GM18951 (cell line): ENCODE measurements around the gene LDLRAD4.

Source experiments
- POLR2A ChIP-seq: IDR thresholded peaks from 4 replicates; pipeline ENCODE4 v1.6.1; 2011; ENCODE audit warnings: mild to moderate bottlenecking; ENCODE audit not compliant: insufficient read length, insufficient read depth; ENCODE audit errors: extremely low read depth
- in situ Hi-C: fragments of 300-500 bp; cut with MboI; formaldehyde crosslinking; loops from one replicate; pipeline ENCODE4 v1.12.0; 2022; ENCODE audit warnings: low sequenced_read_pairs, mixed read lengths, inconsistent platforms; ENCODE audit not compliant: unreplicated experiment

LDLRAD4 gene

GRCh38 chr18:13621886-13622619, 403.5 kb downstream of the LDLRAD4 start:
- in situ Hi-C loops: no loop called here
- TF ChIP-seq POLR2A: no peak

DNA sequence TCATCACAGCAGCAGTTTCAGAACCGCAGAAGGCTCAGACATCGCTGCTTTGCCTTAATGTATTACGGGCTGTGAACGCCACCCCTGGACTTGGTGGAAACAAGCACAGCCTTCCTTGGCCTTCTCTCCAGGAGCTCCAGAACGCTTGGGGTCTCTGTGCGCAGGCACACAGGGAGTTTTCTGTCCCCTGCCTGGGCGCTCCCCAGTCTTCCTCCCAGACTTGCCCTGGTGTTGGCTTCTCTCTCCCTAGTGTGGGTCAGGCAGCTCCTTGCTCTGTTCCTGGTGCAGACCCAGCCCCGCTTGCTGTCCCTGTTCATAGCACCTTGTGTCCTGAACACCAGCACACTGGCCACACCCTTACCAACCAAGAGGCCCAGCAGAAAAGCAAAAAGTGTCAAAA, 404.2 kb downstream of the LDLRAD4 start:
- no peak for TF ChIP-seq POLR2A
- in situ Hi-C loops: no loop called here

DNA sequence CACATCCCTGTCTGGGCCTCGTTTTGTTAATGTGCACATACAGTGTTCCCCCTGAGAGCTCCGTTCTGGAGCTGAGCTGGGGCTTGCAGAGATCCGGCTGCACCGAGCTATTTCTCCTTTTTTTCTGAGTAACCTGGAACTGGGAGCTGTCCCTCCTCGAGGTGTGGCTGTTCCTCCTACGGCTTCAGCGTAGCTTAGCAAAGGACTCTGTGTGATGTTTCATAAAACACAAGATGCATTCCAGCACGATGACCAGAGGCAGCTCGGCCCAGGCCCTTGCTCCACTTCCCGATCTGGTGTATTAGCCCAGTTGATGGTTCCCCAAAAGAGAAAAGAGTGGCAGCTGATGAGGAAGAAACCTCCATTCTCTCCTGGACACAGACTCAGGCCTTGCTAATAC, 404.8 kb downstream of the LDLRAD4 start:
- TF ChIP-seq POLR2A: no peak
- in situ Hi-C loops: no loop called here

- in situ Hi-C loops: no loop called here
Observed at GRCh38 chr18:13623871-13624270, 405.3 kb downstream of the LDLRAD4 start.

GRCh38 chr18:13624563-13625237, 406.1 kb downstream of the LDLRAD4 start:
- in situ Hi-C loops: no loop called here
- TF ChIP-seq POLR2A: no peak

More at GRCh38 chr18:13623871-13624270, 405.3 kb downstream of the LDLRAD4 start:
- TF ChIP-seq POLR2A: no peak

DNA sequence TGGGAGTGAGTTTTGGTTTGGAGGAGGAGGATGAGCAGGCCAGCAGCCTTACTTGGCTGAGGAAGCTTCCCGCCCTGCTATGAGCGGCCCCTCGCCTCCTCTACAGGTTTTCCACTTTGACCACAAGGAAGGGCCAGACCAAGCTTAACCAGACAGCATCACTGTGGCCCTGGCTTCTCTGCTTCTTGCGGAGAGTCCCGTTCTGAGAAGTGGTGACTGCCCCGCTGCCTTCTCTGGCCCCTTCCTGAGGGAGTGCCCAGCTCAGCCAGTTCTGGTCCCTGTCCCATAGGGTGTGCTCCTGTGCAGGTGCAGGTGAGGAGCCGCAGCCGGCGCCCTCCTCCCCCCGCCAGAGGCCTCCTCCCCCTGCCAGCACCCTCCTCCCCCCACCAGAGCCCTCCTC, 406.8 kb downstream of the LDLRAD4 start:
- no peak for TF ChIP-seq POLR2A
- in situ Hi-C loops: no loop called here

DNA sequence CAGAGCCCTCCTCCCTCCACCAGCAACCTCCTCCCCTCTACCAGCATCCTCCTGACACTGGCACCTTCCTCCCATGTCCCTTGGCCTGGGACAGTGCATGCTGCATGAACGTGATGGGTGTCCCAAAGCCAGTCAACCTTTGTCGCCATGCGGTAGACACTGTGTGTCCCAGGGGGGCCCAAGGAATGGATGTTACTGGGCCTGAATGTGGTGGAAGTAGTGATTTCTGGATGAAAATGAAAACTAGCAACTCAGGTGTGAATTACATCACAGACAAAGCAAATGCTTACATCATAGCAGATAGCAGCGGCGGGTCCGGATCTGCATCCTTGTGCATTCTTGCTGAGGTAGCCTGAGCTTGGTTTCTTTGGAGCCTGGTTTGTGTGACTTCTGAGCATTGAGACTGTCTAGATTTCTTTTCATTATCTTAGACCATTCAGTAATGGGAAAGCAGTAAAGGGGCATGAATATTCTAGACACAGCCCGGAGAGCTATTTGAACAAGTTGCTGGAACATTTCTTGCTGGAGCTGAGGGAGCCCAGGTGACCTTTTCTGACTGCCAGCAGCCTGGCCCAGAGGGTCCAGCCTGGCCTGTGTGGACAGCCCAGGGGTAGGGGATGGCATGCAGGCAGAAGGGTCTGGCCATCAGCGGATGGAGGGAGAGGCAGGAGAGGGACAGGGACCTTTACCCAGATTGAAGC, 407.4 kb downstream of the LDLRAD4 start:
- in situ Hi-C loops: no loop called here
- no peak for TF ChIP-seq POLR2A

DNA sequence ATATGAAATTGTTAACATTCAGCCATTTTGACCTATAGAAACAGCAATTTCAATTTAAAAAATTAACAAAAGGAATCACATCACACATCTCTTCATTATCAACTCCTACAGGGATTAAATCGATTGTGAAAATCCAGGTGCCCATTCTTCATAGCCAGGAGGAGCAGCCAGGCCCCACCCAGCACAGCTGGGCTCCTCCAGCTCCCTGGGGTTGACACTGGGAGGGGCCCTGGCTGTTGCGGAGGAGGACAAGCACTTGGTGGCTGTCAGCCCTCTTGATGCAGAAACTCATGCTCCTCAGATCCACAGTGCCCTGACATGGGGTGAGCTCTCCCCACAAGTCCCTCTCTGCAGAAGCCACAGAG, 408.0 kb downstream of the LDLRAD4 start:
- in situ Hi-C loops: no loop called here
- no peak for TF ChIP-seq POLR2A

- in situ Hi-C loops: no loop called here
- TF ChIP-seq POLR2A: no peak
Observed at GRCh38 chr18:13627639-13628038, 409.1 kb downstream of the LDLRAD4 start.

GRCh38 chr18:13628211-13628610, 409.7 kb downstream of the LDLRAD4 start:
- TF ChIP-seq POLR2A: no peak
- in situ Hi-C loops: no loop called here

DNA sequence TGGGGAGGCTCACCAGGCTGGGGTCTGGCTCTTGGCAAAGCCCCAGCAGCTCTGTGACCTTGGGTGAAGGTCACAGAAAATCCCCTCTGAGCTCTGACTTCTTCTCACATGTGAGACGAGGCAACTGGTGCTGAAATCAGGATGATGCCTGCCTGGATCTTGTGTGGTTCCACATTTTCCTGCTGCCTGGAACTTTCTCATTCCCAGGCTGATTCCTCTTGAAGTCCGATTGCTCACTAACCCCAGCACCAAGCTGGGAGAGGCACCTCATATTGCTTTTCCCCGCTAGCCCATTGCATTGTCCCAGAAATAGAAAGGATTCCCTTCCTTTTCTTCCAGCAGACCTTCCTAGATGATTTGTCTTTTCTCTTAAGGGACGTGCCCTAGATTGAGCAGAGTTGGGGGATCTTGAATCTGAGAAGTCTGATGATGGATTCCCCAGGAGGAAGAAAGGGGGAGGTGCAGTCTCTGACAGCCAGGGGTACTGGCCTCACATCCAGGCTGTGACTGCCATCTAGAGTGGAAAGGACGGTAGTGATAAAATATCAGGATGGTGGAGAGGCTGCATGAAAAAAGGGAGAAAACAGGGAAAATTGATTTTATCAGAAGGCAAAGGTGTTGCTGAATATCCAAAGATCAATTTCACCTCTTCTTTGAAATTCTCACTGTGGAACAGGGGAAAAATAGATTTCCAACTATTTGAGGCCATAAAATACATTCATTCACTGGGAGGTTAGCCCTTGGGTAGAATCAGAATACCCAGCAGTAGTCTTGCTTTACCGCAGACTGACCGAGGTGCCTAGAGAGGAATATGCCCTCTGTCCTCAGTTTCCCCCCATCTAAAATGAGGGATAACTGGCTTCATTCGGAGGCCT, 411.5 kb downstream of the LDLRAD4 start:
- in situ Hi-C loops: no loop called here
- no peak for TF ChIP-seq POLR2A

GRCh38 chr18:13630716-13631268, 412.2 kb downstream of the LDLRAD4 start:
- in situ Hi-C loops: no loop called here
- TF ChIP-seq POLR2A: no peak
